ENCODE results near the gene DCUN1D2.

The DCUN1D2 gene

DNA sequence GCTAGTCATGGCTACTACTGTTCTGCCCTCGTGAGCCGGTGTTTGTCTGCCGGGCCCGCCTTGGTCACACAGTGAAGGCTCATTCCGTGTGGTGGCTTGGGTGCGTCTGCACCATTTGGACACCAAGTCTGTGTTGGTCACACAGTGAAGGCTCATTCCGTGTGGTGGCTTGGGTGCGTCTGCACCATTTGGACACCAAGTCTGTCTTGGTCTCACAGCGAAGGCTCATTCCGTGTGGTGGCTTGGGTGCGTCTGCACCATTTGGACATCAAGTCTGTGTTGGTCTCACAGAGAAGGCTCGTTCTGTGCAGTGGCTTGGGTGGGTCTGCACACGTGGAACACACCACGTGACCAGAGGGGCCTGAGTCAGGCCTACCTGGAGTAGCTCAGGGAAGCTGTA lies 29.0 kb upstream of the DCUN1D2 start:
- no peak for DNase-seq (ENCODE audit: low read depth)

DNA sequence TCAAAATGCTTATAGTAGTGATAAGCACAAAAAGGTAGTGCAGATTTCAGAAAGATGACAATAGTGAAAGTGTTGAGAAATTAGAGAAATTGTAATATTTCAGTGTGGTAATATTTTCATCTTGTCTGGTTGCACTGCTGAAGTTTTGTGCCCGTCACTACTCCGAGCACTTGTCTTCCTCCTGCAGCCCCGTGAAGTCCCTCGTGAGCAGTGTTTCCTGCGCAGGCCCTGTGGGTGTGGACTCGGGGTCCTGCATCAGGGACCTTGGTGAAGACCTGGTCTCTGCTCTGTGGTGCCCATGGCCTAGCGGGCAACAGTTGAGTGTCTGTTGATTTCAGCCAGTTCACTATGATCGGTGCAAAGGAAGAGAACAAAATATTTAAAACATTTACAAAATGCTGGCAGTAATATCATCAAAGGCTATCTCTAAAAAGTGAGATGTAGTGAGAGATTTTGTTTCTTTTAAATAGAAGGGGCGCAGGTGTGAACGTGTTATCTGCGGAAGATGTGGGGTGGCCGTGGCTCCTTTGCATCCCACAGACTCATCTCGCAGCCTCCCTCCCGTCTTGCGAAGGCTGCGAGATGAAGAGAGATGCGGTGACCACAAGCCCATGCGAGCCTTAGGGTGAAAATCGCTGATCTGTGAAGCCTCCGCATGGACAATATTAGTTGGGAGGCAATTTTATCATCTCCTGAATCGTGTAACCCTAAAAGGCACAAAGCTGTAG lies 27.7 kb upstream of the DCUN1D2 start:
- no peak for DNase-seq (ENCODE audit: low read depth)

DNA sequence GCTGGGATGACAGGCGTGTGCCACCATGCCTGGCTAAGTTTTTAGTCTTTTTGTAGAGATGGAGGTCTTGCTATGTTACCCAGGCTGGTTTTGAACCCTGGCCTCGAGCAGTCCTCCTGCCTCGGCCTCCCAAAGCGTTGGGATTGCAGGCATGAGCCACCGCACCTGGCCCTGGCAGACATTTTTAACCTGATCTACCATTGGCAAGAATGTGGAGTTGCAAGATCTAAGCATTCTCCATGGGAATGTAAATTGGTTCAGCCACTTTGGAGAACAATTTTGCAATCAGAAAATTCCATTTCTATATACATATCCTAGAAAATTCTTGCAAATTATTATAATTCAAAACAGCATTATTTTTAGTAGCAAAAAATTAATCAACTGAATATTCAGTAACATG lies 24.3 kb upstream of the DCUN1D2 start:
- DNase-seq (ENCODE audit: low read depth) = no peak

DNA sequence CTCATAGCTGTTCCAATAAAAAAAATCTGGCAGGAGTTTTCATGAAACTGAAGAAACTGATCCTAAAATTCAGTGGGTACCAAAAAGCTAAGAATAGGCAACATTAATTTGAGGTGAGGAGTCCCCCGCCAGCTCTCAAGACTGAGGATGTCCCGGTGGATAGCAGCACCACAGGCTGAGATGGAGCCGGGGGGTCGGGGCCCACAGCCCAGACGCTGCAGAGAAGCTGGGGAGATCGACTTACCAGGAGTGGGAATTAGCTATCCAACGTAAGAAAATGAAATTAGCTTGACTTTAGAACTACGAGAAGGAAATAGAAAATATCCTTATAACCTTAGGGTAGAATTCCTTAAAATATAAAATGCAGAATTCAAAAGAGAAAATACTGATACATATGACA lies 23.2 kb upstream of the DCUN1D2 start:
- no peak for DNase-seq (ENCODE audit: low read depth)

DNA sequence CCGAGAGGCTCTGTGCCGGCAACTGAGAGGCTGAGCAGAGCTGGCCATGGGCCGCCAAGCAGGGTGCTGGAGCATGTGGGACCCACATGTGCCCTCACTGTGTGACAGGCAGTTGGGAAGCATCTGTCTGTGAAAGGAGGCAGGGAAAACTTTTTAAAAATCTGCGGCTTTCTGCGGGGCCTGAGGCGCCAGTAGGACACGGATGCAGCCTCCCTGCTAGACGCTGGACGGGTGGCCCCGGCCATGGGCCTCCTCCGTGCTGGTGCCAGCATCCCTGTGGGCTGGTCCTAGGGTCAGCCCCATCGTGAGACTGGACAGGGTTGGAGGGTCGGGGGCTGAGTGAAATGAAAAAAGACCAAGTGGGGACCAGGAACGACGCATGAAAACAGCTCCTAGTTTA lies 20.9 kb upstream of the DCUN1D2 start:
- DNase-seq (ENCODE audit: low read depth) = no peak

DNA sequence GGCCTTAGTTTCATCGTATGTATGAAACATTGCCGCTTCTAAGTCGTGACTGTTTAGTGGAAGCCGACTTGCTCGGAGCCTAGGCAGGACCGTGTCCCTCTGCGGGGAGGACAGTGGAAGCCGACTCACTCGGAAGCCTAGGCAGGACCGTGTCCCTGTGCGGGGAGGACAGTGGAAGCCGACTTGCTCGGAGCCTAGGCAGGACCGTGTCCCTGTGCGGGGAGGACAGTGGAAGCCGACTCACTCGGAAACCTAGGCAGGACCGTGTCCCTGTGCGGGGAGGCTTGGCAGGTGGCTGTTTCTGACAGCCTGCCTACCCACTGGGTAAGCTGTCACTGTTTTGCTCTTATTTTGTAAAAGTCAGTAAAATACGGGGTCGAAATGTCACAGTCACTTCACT lies 20.4 kb upstream of the DCUN1D2 start:
- no peak for DNase-seq (ENCODE audit: low read depth)

DNA sequence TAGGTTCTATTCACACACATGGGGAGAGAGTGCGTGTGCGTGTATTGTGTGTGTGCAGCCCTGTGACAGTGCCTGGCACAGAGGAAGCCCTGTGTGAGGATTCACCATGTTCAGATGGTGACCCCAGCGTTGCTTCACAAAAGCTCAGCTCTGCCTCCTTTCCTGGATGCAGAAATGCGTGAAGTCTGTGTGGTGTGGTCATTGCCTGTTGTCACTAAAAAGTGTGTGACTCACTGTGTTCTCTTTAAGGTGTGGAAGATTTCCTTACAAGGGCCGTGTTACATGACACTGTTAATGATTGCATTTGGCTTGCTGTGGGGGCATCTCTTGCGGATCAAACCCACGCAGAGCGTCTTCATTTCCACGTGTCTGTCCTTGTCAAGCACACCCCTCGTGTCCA lies 19.5 kb upstream of the DCUN1D2 start:
- no peak for DNase-seq (ENCODE audit: low read depth)

DNA sequence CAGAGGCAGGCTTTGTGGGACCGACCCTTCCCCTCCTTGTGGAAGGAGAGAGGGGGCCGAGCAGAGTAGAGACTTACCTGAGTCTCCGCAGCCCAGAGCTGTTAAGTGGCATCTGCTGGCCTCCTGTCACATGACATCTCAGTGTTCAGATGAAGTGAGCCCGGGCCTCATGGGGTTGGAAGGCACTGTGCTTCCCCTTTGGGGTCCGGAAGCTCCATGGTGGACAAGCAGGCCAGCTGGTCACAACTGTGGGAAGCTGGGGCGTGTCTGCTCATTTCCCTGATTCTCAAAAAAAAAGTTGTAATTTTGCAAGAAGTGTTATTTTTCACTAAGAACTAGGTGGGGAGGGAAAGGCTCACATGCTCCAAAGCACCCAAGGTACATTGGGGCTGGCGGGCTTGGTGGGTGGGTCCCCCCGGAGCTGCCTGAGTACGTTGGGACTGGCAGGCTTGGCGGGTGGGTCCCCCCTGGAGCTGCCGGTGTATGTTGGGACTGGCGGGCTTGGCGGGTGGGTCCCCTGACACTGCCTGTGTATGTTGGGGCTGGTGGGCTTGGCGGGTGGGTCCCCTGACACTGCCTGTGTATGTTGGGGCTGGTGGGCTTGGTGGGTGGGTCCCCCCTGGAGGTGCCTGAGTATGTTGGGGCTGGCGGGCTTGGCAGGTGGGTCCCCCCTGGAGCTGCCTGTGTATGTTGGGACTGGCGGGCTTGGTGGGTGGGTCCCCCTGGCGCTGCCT lies 18.2 kb upstream of the DCUN1D2 start:
- no peak for DNase-seq (ENCODE audit: low read depth)

DNA sequence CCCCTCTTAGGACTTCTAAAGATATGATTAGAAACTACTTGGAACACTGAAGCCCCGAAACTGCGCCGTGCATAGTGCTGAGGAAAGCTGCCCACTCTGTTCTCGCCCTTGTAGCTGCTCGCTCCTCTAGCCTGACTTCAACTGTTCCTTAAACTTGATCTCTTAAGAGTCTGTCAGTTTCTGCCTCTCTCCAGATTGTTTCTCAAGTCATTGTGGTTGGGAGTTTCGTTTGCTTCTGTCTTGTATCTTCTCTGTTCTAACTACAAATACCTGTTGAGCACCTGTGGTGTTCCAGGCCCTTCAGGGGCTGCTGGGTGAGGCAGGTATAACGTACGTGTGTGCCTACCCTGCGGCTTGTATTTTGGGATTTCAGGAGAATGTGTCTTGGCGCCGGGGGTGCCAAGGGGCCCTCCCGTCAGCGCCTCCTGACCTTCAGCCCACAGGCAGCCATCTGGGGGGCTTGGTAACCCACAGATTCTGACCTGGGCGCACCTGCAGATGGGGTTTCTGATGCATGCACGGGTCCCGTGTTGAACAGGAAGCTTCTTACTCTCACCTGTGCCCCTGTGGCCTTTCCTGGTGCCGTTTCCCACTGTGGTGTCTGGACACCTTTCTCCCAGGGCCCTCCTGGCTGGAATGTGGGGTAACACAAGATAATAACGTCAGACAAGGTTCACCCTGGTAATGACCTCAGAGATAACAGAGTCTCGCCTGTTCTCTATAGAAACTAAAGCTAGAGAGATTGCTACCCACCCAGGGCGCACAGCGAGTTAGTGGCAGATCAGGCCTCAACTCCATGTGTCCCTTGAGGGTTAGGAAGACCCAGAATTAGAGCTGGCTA lies 17.2 kb upstream of the DCUN1D2 start:
- no peak for DNase-seq (ENCODE audit: low read depth)

DNA sequence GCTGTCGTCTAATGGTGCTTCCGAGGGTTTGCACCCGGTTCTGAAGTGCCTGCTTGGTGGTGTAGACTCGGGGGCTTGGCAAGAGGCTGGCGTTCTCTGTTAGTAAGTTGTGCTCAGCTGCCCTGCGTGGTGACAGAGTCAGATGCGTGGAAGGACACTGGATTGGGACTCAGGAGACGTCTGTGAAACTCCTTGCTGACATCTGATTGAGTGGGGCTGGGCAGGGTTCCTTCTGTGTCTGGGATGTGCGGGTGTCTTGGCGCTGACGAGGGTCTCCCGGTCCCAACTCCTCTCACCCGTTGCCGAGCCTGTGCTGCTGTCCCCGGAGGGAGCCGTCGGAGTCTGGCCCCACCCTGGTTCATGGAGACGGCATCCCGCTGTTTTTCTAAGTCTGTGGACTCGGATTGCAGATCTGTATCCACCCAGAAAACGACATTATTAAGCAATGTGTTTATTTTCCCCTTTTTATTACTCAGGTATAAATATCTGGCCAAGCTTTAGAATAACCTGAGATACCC lies 16.4 kb upstream of the DCUN1D2 start:
- DNase-seq (ENCODE audit: low read depth) = no peak

DNA sequence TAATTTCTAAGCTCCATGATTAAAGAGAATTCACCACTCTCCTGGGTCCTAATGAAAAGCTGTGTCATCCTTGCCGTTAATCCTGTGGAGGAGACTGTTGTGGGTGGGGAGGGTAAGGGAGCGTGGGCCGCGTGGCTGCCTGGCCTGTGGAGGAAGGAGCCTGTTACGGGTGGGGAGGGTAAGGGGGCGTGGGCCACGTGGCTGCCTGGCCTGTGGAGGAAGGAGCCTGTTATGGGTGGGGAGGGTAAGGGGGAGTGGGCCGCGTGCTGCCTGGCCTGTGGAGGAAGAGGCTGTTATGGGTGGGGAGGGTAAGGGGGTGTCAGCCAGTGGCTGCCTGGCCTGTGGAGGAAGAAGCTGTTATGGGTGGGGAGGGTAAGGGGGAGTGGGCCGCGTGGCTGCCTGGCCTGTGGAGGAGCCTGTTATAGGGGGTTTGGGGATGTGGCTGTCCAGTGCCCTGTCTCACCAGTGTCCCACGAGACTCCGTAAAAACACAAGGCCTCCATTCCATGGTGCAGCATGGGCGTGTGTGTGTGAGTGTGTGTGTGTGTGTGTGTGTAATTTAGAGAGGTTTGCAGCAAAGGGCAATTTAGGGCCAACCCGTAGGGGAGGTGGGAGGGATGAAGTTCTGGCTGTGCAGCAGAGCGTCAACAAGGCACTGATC lies 15.6 kb upstream of the DCUN1D2 start:
- no peak for DNase-seq (ENCODE audit: low read depth)

DNA sequence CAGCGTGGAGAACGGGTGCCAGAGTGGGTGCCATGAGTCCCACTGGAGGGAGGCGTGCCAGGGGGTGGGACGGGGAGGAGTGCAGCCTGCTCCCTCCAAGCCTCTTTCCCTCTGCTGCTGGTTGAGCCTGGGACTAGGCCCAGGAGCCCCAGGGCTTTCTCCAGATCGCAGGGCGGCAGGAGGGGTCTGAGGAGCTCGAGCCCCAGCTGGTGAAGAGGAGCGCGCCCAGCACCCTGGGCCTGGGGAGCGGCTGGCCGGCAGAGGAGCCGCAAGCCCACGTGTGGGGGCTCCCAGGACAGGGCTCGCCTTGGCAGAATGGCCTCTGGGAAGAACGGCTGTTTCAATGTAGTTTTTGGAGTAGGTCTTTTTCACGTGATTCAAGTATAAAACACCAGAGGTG lies 12.2 kb upstream of the DCUN1D2 start:
- no peak for DNase-seq (ENCODE audit: low read depth)

DNA sequence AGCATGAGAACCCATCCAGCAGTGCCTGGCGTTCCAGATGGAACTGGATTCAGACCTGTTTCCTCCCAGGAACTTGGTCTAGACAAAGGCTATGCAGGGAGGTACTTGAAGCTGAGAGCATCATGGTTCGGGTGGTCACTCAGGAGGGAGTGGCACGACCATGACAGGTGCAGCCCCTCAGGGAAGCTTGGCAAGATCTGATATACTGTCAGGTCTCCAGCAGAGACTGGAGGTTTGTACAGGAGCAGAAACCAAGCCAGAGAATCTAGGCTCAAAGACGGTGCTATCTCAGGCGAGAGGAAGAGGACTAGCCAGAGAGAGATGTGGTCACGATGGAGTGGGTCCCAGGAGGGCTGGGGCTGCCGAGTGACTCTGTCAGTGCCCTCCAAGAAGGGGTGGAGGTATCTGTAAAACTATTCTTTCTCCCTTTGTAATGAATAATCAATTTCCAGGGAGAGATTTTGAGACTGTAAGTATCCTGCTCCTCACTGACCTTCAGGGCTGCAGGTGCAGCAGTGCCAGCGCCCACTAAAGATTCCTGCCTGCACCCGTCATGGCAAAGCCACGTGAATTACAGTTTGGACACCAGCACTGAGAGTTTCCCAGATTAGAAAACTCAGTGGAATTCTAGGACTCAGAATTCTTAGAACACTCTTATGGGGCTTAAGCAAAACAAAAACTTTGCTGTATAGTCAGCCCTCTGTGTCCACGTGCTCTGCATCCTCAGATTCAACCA lies 10.2 kb upstream of the DCUN1D2 start:
- no peak for DNase-seq (ENCODE audit: low read depth)

DNA sequence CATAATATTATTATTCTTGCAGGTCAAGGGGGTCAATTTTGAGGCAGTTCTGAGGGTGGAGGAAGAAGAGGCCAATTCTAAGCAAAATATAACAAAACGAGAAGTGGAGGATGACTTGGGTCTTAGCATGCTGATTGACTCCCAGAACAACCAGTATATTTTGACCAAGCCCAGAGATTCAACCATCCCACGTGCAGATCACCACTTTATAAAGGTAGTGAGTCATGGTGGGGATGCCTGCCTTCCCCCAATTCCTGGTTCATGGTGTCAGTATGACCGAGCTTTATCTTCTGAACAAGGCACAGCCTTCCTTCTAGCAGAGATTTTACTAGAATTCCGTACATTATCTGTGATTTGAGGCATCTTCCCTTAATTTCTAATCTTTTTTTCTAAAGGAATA lies 9.4 kb upstream of the DCUN1D2 start:
- no peak for DNase-seq (ENCODE audit: low read depth)

DNA sequence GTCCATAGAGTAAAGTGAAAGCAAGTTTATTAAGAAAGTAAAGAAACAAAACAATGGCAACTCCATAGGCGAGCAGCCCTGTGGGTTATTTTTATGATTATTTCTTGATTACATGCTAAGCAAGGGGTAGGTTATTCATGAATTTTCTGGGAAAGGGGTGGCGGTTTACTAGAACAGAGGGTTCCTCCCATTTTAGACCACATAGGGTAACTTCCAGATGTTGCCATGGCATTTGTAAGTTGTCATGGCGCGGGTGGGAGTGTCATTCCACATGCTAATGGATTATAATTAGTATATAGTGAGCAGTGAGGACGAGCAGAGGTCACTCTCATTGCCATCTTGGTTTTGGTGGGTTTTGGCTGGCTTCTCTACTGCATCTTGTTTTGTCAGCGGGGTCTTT lies 8.4 kb upstream of the DCUN1D2 start:
- no peak for DNase-seq (ENCODE audit: low read depth)

DNA sequence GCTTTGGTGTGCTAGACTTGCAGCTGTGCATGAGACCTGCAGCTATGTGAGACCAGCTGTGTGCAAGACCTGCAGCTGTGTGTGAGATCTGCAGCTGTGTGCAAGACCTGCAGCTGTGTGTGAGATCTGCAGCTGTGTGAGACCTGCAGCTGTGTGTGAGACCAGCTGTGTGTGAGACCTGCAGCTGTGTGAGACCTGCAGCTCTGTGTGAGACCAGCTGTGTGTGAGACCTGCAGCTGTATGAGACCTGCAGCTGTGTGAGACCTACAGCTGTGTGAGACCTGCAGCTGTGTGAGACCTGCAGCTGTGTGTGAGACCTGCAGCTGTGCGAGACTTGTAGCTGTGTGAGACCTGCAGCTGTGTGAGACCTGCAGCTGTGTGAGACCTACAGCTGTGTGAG lies 6.7 kb upstream of the DCUN1D2 start:
- DNase-seq (ENCODE audit: low read depth) = no peak

DNA sequence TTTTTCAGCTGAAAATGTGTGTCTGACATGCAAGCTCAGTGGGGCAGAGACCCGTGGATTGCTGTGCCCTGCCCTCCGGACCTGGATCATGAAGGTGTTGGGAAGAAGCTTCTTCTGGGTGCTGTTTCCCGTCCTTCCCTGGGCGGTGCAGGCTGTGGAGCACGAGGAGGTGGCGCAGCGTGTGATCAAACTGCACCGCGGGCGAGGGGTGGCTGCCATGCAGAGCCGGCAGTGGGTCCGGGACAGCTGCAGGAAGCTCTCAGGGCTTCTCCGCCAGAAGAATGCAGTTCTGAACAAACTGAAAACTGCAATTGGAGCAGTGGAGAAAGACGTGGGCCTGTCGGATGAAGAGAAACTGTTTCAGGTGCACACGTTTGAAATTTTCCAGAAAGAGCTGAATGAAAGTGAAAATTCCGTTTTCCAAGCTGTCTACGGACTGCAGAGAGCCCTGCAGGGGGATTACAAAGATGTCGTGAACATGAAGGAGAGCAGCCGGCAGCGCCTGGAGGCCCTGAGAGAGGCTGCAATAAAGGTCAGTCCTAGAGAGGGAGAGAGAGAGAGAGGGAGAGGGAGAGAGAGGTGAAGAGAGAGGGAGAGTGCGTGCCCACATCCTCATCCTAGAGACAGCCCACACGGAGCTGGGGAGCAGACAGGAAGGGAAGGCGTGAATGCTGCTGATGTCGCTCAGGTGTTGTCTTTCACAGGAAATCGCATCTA lies 5.1 kb upstream of the DCUN1D2 start:
- no peak for DNase-seq (ENCODE audit: low read depth)

DNA sequence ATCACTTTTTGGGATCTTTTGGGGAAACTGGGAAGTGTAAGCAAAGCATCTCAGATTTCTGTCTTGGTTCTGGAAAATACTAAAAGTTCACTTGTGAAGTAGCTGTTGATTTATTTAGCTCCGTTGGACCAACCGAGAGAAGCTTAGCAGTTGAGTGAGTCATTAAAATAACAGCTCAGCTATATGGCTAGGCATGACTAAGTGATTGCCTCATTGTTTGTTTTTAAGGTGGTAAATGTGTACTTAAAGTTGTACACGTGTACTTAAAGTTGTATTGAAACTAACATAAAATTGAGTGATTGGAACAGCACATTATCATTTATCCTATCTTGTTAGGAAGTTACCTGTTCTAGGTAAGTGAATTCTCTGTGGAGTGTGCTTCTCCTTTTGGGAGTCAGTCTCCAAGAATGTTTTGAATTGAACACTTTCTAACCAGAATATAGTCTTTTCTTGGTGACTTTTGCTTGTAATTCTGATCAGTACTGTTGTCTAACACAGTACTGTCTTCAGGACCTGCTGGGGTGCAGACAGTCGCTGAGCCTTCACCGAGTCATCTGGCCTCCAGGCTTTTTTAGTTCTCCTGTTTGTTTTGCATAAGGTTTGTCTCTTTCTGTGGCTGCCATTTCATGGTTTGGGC lies 2.9 kb upstream of the DCUN1D2 start:
- no peak for DNase-seq (ENCODE audit: low read depth)

DNA sequence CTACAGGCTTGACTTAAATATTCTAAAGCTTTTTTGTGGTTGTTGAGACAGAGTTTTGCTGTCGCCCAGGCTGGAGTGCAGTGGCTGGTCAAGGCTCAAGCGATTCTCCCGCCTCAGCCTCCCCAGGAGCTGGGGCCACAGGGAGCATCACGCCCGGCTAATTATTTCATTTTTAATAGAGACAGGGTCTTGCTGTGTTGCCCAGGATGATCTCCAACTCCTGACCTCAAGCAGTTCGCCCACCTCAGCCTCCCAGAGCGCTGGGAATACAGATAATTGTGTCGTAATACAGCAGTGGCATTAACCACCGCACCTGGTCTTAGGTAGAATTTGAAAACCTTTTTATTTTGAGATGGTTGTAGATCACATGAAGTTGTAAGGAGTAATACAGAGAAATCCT lies 1.5 kb upstream of the DCUN1D2 start:
- no peak for DNase-seq (ENCODE audit: low read depth)

DNA sequence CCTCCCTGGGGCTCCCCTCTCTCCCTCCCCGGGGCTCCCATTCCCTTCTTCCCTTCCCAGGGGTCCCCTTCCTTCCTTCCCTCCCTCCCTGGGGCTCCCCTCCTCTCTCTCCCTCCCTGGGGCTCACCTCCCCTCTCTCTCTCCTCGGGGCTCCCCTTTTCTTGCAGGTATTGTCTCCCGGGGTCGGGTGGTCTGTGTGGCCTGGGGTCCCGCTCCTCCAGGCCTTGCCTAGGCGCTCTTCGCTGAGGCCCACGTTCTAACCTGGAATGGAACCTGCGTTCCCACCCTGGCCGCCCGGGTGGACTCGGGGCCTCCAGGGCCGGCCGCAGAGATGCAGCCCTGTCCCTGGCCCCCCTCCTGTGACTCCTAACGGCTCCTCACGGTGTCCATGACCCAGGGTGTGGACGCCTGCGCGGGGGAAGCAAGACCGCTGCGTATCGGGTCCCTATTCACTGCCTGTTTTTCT lies 940 bp upstream of the DCUN1D2 start:
- no peak for DNase-seq (ENCODE audit: low read depth)

Data from stimulated activated CD8-positive, alpha-beta memory T cell treated with anti-CD3 and anti-CD28 coated beads, Interleukin-4, amount 100 ng/mL, for 24 hours (primary cell).